PFSK-1 (cell line): ENCODE measurements around the gene BCORL1.

Source experiments
- FOXP2 ChIP-seq: optimal IDR thresholded peaks from 2 replicates; pipeline ENCODE3; 2011; ENCODE audit warnings: borderline replicate concordance, control low read depth, inconsistent platforms; ENCODE audit not compliant: insufficient read depth; ENCODE audit errors: extremely low read length, extremely low read depth
- POLR2AphosphoS5 ChIP-seq: IDR thresholded peaks from 2 replicates; pipeline ENCODE4 v1.6.1; 2012; ENCODE audit warnings: low read depth, mild to moderate bottlenecking, control low read depth, low read length, moderate library complexity
- SIN3A ChIP-seq: IDR thresholded peaks from 2 replicates; pipeline ENCODE4 v1.6.1; 2012; ENCODE audit warnings: mild to moderate bottlenecking, low read length, moderate library complexity, borderline replicate concordance; ENCODE audit not compliant: insufficient read depth
- TAF1 ChIP-seq: IDR thresholded peaks from 2 replicates; pipeline ENCODE4 v1.6.1; 2012; ENCODE audit warnings: low read length, control low read depth, borderline replicate concordance; ENCODE audit not compliant: insufficient read depth
- TF ChIP-seq, protein P1 (sequence below), 2 experiments: IDR thresholded peaks; 2 replicates each; pipeline versions ENCODE4 v1.6.1 to v1.8.0; 2011 to 2012; ENCODE audit warnings: low read depth in 2 of 2, low read length in 2 of 2, control low read depth in 1 of 2, inconsistent platforms in 1 of 2, mild to moderate bottlenecking in 1 of 2, moderate library complexity in 1 of 2; ENCODE audit not compliant: insufficient read depth in 1 of 2

The BCORL1 gene

DNA sequence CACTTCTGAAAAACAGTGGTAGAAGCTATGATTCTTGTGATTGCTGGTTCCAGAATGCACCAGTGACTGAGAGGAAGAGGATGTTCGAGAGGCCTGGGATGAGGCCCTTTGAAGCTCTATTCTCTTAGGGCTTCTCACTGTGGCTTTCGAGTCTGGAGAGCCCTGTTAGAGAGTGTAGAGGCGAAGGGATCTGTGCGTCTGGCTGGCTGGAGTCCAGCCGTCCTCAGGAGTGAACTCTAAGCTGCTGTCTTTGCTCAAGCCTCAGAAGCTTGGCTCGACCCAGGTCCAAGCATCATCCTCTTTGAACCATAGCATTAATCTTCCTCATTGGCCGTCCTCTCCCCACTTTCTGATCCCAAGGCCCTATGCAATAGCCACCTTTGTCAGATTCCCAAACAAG, 76.2 kb downstream of the BCORL1 start:
- TF ChIP-seq POLR2AphosphoS5: no peak
- TF ChIP-seq FOXP2: no peak
- TF ChIP-seq TAF1: no peak
- TF ChIP-seq, protein P1, sequence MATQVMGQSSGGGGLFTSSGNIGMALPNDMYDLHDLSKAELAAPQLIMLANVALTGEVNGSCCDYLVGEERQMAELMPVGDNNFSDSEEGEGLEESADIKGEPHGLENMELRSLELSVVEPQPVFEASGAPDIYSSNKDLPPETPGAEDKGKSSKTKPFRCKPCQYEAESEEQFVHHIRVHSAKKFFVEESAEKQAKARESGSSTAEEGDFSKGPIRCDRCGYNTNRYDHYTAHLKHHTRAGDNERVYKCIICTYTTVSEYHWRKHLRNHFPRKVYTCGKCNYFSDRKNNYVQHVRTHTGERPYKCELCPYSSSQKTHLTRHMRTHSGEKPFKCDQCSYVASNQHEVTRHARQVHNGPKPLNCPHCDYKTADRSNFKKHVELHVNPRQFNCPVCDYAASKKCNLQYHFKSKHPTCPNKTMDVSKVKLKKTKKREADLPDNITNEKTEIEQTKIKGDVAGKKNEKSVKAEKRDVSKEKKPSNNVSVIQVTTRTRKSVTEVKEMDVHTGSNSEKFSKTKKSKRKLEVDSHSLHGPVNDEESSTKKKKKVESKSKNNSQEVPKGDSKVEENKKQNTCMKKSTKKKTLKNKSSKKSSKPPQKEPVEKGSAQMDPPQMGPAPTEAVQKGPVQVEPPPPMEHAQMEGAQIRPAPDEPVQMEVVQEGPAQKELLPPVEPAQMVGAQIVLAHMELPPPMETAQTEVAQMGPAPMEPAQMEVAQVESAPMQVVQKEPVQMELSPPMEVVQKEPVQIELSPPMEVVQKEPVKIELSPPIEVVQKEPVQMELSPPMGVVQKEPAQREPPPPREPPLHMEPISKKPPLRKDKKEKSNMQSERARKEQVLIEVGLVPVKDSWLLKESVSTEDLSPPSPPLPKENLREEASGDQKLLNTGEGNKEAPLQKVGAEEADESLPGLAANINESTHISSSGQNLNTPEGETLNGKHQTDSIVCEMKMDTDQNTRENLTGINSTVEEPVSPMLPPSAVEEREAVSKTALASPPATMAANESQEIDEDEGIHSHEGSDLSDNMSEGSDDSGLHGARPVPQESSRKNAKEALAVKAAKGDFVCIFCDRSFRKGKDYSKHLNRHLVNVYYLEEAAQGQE (IDR thresholded peaks at IDR 0.05; ENCODE audit: insufficient read depth in 1 of 2, low read depth in 2 of 2, low read length in 2 of 2): no peak
- no peak for TF ChIP-seq SIN3A

DNA sequence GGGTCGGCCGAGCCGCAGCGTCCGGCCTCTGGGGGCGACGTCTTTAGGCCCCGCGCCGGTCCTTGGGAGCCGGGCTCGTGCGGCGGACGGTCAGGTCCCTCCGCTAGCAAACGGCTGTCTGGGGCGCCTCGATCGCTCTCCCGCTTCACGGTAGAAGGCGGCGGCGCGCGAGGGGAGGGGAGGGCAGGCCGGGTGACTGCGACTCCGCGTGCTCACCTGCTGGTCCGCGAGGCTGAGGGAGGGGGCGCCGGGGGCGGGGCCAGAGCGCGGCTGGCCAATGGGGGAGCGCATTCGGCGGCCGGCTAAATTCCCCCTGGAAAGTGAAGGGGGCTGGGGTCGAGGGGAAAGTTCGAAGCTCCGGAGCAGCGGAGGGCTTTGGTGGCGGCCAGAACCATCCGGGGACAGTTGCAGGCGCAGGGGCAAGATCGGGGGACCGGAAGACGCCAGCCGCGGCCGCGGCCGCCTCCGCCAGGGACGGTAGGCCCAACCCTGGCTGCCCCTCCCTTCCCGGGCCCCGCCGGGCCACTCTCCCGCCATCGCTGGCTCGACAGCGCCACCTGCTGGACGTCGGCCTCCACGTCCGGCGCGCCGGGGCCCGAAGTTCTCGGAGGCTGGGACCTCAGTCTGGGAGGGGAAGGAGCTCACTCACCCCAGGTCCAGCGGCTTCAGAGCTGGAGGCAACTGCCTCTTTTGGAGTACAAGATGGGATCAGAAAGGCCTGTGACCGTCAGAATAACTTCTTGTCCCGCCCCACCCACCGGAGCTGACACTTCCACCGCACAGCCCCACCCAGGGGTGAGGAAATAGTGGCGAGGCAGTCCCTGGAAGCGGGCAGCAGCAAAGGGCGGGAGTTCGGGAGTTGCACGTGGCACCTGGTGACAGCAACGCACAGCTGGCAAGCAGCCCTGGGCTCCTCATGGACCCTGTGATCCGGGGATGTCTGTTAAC, 78.0 kb downstream of the BCORL1 start:
- TF ChIP-seq TAF1: no peak
- TF ChIP-seq SIN3A: no peak
- no peak for TF ChIP-seq FOXP2
- TF ChIP-seq POLR2AphosphoS5: no peak
- TF ChIP-seq, protein P1 (IDR thresholded peaks at IDR 0.05; ENCODE audit: insufficient read depth in 1 of 2, low read depth in 2 of 2, low read length in 2 of 2): no peak

DNA sequence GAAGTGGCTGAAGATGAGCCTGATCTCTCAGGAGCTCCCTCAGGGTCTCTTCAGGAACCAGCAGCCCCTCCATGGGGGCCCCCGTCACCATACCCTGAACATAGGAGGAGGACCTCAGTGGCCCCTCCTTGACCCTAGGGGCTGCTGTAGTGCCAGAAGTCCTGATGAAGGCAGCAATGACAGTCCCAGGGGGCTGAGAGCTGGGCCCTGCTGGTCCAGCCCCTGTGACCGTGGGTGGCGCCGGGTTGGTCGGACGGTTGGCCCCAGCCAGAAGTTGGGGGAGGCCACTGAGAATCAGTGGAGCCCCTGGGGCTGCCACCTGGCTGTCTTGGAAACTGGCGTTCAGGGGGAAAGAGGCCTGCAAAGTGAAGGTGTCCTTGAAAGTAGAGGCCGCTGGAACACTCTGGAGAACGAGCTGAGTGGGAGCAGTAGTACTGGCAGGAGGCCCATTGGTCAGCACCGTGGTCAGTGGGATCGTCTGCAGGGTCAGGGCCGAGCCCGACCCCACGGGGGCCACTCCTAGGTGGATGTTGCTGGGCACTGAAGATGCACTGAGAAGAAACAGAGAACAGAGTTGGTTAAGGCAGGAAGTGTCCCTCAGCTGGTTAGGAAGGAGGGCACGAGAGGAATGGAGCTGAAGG, 84.7 kb downstream of the BCORL1 start:
- TF ChIP-seq FOXP2 (no peak), SIN3A (no peak), TAF1 (no peak)
- TF ChIP-seq, protein P1 (IDR thresholded peaks at IDR 0.05; ENCODE audit: insufficient read depth in 1 of 2, low read depth in 2 of 2, low read length in 2 of 2): no peak

DNA sequence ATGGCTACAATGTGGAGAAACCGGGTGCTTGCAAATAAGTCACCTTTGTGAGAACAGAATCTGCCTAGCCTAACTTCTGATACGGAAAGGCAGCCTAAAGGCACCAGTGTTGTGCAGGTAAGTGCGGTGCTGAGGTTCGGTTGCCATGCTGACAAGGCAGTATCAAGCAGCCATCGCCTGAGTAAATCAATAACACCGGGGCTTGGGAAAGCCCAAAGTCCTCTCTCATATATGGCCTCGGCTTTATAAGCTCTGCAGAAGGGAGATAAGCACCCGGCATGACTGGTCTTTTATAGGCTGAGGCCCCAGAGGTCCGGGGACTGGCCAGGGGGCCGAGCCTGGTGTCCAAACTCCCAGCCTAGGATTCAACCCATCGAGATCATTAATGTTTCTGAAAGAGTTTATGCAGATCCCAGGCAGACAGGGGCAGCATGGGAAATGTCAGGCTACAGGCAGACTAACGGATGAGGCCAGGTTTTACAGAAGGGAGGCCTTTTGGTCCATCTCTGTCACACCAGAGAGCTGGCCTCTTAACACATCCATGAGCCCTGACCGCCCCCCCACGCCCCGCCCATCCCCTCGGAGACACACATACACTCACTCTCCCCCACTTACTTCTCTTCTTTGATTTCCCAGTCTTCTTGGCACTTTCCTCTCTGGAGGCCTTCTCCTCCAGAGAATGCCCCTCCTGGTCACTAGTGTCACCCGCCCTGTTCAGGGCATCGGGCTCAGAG, 89.3 kb downstream of the BCORL1 start:
- no peak for TF ChIP-seq TAF1

DNA sequence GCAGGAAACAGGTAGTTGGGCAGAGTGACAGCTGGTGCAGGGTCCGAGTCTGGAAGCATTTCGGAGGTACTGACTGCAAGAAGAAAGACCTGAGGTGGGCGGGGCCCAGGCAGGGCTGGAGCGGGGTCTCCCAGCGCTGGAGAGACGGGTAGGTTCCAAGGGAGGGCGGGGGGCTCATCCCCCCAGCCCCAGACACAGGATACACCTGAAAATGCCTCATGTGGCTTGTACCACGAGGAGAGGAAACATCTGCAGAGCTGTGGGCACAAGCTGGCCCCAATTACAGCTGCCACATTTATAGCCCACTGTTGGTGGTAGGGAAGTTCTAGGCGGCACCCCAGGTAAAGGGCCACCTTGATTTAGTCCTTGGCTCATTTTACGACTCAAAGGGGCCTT, 89.9 kb downstream of the BCORL1 start:
- no peak for TF ChIP-seq POLR2AphosphoS5
- TF ChIP-seq, protein P1 (IDR thresholded peaks at IDR 0.05; ENCODE audit: insufficient read depth in 1 of 2, low read depth in 2 of 2, low read length in 2 of 2): no peak
- no peak for TF ChIP-seq SIN3A
- no peak for TF ChIP-seq FOXP2
- no peak for TF ChIP-seq TAF1
